GM18870 (cell line): Measurements from ENCODE around the gene FAM3D.
A peak's percentile ranks its signal among the peaks of the same experiment; 100 is the strongest.
"Not testable (repeated sequence)": the region's sequence is repeated elsewhere in the genome, so short reads cannot be mapped to it uniquely, and the experiment has no call there.

Experiments used
- ATAC-seq: cut with Tn5 transposase; IDR thresholded peaks from one replicate; pipeline ENCODE4 v1.9.1; 2021; ENCODE audit warnings: moderate library complexity; ENCODE audit not compliant: unreplicated experiment

Gene FAM3D

DNA sequence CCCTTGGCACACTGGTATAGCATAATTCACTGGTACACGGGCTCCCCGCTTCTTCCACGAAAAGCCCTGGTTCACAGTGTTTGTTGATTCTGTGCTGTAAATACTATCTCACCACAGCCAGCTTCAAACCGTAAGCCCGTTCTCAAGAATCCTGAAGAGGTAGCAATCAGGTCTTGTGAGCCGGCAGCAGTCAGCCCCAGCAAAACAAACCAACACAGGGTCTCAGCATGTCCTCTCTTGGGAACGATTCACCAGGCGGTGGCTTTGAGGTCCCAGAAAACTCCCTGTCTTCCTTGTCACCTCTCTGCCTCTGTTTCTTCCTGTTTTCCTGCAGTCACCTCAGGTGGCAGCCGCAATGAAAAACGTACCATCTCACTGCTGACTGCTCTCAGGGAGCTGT, 19.1 kb upstream of the FAM3D start:
- ATAC-seq: no peak

DNA sequence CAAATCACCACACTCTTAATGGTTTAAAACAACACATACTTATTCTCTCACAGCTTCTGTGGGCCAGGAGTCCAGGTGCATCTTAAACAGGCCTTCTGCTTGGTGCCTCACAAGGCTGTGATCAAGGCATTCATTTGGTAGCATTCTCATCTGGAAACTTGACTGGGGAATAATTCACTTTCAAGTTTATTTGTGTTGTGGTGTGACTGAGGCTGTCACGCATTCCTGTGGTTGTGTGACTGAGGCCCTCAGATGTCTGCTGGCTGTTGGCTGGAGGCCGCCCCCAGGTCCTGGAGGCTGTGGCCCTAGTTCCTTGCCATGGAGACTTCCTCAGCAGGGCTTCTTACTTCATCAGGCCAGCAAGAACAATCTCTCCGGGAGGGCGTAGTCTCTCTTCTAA, 16.9 kb upstream of the FAM3D start:
- ATAC-seq: peak; percentile 65

DNA sequence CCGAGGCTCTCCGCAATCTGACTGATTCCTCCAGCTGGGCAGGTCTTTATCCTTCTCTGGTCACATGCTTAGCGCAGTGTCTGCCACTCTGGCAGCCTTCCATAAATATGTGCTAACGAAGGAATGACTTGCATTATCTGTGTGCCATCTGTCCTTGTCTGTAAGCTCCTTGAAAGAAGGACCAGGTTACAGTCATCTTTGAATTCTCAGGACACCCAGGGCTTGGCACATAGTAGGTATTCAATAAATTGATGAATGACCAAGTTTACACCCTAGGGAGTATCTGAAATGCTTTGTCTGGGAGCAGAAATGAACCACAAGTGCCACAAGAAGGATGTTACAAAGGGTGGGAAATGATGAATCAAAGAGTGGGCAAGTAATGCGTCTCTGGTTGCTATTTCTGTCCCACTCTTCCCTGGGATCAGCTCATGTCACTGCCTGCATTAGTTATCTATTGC, 16.5 kb upstream of the FAM3D start:
- ATAC-seq: no peak

DNA sequence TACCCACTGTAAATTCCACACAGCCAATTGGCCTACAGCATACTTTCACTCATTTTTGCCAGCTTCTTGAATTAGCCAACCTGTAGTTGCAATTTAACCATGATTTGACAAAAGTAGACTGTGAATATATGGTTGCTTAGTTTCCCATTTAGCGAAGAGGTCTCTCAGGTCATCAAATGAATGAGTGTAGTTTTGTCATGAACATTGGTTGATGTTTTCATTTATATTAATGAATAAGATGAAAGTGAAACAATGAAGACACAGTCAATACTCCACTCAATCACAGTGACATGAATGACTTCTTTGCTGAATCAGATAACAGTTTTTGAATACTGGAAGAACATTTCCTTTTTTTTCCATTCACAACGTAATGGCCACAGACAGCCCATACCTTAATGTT, 15.3 kb upstream of the FAM3D start:
- no peak for ATAC-seq

DNA sequence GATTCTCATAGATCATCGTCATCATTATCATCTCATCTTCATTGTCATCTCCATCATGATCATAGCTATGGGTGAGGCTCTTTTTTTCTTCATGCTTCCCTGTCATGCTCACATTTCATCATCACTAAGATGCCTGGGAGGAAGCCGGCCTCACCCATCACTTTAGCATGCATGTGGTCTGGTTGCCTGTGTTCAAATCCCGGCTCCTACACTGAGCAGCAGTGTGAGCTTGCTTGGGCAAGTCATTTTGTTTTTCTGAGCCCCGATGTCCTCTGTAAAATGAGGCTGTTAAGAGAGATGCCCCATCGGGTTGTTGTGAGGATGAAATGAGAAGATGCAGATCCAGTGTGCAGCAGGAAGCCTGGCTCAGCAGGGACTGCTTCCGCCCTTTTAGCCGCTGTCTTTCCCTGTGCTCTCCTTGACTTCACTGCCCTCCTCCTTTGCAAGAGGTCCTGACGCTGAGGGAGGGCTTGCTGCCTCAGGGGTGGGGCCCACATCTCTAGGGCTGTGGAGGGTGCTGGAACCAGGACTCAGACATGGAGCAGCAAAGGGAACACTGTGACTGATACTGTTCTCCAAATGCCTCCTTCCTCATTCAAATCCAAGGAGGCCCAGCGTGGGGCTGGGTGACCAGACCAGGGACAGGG, 14.4 kb upstream of the FAM3D start:
- ATAC-seq: no peak

DNA sequence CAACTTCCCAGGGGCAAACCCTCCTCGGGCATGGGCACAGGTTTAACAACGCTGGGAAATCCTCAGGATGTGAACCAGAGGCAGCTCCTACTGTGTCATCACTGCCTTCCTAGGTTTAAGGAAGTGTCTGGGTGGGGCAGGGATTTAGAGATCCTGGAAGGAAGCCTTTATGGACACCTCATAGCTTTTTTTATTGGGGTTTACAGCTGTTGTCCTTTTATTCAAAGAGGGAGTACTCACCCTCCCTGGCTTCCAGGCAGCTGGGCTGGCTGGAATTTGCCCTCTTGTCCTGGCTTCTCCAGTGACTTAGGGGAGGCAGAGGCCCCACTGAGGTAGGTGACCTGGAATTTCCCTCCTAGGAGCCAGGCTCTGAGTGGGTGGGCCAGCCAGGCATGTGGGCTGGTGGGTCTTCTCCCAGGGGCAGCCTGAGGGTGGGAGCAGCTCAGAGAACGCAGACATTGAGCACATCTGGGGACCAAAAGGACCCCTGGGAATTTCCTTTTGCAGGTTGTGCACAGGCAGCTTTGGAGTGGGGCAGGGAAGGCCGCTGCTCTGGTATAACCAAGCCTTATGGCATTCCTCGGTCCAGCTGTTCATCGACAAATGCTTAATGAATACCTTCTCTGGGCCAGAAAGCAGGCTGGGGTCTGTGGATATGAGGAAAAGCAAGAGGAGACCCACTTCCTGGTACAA, 13.5 kb upstream of the FAM3D start:
- no peak for ATAC-seq

DNA sequence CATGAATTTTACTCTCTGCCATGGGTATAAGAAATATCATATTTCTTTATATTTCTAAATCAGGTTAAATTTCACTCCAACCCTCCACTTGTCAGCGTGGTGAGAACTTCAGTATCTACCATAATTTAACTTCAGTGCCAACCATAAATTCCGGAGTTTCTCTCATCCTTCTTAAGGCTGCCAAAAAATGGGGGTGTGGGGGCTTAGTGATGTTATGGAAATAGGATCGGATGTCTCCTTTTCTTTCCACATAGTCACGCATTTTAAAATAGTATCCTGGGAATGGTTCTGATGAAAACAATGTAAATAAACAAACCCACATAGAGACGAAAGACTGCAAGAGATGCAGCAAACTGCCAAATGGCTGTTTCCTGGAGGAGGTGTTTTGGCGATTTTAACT, 12.9 kb upstream of the FAM3D start:
- ATAC-seq: no peak

DNA sequence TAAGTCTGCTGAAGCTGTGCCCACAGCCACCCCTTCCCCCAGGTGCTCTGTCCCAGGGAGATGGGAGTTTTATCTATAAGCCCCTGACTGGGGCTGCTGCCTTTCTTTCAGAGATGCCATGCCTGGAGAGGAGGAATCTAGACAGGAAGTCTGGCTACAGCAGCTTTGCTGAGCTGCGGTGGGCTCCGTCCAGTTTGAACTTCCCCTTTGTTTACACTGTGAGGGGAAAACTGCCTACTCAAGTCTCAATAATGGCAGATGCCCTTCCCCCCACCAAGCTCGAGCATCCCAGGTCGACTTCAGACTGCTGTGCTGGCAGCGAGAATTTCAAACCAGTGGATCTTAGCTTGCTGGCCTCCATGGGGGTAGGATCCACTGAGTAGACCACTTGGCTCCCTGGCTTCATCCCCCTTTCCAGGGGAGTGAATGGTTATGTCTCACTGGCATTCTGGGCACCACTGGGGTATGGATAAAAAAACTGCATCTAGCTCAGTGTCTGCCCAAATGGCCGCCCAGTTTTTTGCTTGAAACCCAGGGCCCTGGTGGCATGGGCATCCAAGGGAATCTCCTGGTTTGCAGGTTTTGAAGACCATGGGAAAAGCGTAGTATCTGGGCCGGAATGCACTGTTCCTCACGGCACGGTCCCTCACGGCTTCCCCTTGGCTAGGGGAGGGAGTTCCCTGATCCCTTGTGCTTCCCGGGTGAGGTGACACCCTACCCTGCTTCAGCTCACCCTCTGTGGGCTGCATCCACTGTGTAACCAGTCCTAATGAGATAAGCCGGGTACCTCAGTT, 11.8 kb upstream of the FAM3D start:
- ATAC-seq: not testable (repeated sequence)

DNA sequence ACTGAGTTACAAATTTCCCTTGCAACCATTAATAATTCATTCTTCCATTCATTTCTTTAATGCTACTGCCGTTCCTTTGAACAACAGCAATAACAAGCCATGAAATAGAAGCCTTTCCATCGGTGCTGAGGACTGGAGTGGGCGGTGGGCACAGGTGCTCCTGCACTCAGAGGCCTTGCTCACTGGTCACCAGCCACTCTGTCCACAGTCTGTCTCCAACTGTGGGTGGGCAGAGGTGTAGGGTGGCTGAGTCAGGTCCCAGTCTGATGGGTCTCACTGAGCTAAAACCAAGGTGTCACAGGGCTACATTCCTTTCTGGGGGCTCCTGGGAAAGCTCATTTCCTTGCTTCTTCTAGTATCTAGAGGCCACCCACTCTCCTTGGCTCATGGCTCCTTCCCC, 6.3 kb upstream of the FAM3D start:
- ATAC-seq: no peak

DNA sequence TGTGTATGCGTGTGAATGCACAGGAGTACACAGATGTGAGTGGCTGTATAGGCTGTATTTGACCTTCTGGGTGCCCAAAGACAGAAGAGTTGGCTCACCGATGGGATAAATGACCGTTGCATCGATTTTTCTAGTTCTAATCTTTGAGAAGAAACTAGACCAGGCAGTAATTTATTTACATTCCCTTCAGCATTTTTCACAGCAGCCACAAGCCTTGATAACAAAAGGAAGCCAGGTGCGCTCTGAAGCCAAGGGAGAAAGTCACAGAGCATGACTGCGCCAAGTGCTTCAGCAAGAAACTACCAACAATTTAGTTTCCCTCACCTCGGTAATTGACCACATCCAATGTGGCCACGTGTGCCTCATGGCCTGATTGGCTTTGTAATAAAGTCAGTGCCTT, 5.9 kb upstream of the FAM3D start:
- ATAC-seq: no peak

DNA sequence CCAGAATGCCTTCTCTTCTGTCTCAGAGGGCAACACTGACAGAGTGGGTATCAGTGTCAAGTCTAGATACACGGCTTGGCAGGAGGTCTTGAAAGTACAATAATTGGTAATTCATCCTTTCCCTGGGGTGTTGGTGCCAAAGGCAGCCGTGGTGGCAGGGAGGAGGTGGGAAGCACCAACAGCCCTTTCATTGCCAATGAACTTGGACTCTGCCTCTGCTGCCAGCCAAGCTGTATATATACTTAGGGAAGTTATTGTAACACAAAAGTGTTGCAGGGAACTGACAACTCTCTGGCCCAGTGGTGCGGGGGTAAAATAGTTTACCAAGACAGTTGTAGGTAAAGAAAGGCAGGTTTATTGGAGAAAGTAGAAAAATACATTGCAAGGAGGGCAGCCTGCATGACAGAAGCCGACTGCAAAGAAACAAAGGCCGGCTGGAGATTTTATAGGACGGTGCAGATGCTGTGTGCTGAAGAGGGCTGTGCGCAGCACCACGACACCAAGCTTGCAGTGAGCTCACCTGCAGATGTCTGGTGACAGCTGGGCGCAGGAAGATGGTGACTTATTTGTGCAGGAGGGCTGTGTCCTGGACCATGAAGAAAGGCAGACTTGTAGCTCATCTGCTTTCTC, 4.0 kb upstream of the FAM3D start:
- ATAC-seq: no peak

DNA sequence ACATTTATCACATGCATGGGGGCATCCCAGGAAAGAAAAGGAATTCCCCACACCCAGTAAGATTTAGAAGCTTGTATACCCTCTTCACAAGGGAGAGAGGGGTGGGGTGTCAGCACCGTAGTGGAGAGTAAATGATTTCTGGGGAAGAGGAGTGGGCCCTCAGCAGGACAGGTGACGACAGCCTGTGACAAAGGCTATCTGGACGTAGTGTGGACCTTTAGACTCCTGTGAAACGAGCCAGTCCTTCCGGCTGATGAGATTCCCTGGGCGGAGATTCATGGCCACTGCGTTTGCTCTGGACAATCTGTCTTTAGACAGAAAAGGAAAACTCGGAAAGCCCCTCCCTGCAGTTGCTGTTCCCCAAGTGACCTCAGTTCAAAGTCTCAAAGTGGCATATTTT, 1.7 kb upstream of the FAM3D start:
- no peak for ATAC-seq

DNA sequence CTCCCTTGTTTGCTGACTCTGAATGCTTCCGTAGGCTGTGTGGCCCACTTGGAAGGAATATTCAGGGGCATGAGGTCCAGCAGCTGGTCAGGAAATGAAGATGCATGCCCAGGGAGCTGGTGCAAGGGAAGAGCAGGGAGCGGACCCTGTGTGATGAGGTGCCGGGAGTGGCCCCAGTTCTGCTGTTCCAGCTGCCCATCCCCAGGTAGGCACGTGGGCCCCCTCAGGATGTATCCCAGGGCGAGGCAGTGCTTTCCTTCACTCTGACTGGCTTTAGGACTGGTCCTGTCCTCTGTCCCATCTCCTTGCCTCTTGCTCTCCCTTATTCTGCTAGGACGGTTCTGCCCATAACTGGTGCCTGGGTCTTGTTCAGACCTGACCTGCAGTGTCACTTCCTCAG, 1.1 kb upstream of the FAM3D start:
- ATAC-seq: no peak

DNA sequence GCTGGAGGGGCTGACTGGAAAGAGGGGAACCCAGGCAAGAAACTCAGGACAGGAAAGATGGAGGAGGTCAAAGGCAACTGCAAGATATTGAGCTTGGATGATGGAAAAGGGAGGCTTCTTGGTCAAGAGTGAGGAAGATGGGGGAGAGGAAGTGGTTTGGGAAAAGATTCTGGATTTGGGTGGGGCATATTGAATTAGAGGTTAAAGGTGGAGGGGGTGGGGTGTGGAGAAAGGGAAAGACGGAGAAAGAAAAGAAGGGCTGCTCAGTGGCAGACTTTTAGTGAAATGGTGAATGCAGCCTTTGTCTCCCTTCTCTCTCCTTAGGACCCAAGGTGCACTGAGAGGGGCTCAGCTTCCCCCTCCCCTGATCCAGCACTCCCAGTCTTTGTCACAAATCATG, 655 bp upstream of the FAM3D start:
- ATAC-seq: no peak

DNA sequence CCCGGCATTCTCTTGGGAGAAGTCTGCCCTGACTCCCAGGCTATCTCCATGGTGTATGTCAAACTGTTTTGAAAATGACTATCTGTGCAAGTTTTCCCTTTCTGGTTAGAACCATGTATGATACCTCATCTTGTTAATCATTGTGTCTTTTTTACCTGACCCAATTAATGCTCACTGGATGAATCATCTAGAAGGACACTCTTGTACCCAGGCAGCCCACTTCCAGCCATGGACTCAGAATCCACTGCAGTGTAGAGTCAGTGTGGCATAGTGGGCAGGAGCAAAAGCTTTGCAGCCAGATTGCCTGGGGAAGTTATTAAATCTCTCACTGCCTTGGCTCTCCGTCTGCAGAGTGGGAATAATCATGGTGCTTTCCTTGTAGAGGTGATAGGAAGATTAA, 1.2 kb downstream of the FAM3D start:
- ATAC-seq: no peak

DNA sequence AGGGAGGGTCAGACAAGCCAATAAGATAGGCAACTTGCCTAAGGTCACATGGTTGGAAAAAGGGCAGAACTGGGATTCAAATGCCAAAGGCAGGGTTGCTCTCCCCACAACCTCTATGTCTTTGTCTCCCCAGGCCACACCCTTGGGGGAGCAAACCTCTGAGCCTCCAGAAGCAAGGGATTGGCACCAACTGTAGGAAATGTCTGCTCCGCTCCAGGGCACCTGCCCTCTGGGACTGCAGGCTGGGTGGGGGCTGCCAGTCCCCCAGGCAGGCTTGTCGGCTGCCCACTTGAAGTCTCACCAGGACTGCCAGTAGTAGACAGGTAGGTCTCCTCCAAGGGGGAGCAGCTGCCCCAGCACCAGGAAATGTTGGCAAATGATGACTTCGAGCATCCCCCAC, 2.0 kb downstream of the FAM3D start:
- no peak for ATAC-seq

DNA sequence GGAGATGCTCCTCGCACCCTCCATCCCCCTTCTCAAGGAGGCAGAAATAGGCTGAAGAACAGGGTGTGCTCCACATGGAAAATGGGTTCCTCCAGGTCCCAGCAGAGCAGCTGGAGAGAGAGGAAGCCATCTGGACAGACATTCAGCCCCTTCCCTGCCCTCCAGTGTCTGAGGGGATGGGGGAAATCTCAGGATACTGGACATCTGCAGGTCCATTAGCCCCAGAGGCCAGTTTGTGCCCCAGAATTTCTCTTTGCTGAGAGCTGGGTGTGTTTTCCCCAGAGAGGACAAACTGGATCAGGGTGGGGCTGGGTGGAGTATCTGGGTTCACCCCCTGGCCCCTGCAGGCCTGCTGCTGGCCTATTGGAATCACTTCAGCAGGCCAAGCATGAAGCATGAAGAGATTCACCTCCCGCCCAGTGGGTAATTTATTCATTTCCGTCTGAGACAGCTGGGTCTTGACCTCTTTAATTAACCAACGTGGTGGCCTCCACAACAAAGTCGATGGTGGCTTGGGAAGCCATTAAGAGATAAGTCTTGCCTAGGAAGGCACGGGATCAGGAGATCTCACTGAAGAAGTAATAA, 4.6 kb downstream of the FAM3D start:
- no peak for ATAC-seq

DNA sequence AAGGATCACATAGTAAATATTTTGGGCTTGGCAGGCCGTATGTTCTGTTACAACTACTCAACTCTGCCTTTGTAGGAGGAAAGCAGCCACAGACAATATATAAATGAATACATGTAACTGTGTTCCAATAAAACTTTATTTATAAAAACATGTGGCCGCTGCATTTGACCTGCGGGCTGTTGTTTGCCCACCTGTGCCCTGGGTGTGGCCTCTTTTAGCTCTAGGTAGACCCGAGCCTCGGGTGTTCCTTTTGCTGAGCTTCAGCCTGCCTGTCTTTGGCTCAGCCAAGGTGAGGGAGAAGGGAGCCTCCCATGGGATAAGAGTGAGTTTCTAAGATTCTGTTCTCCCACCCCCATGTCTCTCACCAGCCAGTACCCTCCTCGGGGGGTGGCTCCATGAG, 5.6 kb downstream of the FAM3D start:
- ATAC-seq: no peak

DNA sequence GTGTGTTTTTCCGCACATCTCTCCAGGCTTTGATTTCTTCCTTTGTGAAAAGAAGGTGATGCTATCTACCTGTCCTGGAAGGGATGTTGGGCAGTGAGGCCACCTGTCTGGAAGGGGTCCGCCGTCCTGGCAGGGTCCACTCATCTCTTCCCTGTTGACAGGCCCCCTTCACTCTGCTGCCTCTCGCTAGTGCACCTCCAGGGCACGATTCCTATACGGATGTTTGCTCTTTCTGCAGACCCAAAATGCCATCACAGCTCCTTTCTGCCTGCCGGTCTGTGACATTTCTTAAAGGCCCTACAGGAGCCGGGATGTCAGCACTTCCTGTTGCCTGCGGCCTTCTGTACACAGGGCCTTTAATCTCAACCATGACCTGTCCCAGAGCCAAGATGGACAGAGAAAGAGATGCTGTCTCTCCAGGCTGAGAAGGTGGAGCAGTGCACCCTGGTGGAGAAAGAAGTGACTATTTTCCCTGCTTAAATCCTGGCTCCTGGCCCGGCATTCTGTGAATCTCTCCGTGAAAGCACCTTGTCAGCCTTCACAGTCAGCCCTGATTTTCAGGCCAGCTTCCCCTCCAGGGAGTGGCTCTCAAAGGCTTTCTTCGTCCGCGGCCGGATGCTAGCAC, 7.4 kb downstream of the FAM3D start:
- ATAC-seq: no peak

DNA sequence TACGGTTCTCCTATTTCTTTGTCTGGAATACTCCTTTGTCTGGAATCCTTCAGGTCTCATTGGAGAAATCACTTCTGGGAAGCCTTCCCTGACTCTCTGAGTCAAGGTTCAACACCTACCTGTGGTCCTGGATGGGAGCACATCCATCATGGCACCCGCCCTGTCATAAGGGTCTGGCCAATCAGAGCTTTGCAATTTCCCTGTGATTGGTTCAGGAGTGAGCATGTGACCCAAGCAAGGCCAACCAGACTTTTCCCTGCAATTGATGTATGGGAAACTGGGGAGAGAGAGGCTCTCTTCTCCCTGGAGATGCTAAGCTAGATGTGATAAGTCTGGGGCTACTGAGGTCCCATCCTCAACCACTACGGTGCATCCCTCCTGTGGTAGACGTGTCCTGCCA, 8.1 kb downstream of the FAM3D start:
- ATAC-seq: no peak
